ENCODE data around the gene PRKCB.

DNA sequence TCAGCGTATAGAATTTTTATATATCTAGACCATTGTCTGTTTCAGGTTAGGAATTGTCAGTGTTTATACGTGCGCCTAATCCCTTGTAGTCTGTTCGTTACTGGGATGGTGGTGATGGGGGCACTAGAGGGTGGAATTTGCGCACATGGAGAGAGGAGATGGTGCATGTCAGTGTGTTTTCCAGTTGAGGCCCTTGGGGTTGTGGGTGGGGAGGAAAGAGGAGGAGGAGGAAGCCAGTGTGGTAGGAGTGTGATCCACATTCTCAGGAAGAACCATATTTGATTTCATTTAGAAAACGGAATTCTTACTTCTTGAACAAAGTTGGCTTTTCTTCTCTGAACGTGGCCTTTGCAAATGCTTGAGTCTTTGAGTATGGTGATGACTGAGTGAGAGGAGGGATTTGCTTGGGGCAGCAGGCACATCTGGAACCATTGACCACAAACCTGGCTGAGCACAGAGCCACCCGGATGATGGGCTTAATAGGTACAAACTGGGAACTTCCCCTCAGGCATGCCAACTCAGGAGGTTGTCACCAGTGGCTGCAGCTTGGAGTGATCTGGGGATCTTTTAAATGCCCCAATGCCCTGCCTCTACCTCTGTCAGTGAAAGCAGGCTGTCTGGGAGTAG, 98.9 kb downstream of the PRKCB start:
- no peak for TF ChIP-seq CTCF (optimal IDR thresholded peaks at IDR 0.05 in 1 of 3, IDR thresholded peaks at IDR 0.05 in 1 of 3, conservative IDR thresholded peaks at IDR 0.05 in 1 of 3; ENCODE audit: extremely low read depth in 1 of 3, insufficient read depth in 2 of 3, low read length in 3 of 3)
- no peak for TF ChIP-seq EZH2 (IDR thresholded peaks at IDR 0.05; ENCODE audit: low read length)

Data from keratinocyte (primary cell).